K562 (cell line): ENCODE measurements around the gene ATP23. TPM values are rescaled to one million over a fixed set of nuclear protein-coding genes. Genes with fewer than 3 reads are reported as not detected.
A peak's percentile ranks its signal among the peaks of the same experiment; 100 is the strongest.

Experiments
- ARID4B ChIP-seq: sonication (generic); formaldehyde crosslinking; IDR thresholded peaks from 2 replicates; pipeline ENCODE4 v1.8.0; 2022; ENCODE audit warnings: mild to moderate bottlenecking, missing genetic modification reagents
- BRD4 ChIP-seq: fragments of 200-600 bp; sonication (generic); IDR thresholded peaks from 2 replicates; pipeline ENCODE4 v1.6.1; 2017; ENCODE audit warnings: inconsistent platforms
- BRD9 ChIP-seq: fragments of 450-650 bp; IDR thresholded peaks from 2 replicates; pipeline ENCODE4 v1.6.1; 2018; ENCODE audit warnings: low read depth; ENCODE audit not compliant: partially characterized antibody
- CBX3 ChIP-seq, 2 experiments: IDR thresholded peaks; 1 replicate in 1 of 2; 2 replicates in 1 of 2; pipeline ENCODE4 v1.6.1; 2012; ENCODE audit warnings: inconsistent platforms in 2 of 2, low read length in 2 of 2, borderline replicate concordance in 1 of 2, control low read depth in 1 of 2
- CC2D1A ChIP-seq: fragments of 450-650 bp; IDR thresholded peaks from 2 replicates; pipeline ENCODE4 v1.6.1; 2017; ENCODE audit warnings: mild to moderate bottlenecking
- CXXC5 ChIP-seq: fragments of 250-450 bp; sonication (Bioruptor Pico); IDR thresholded peaks from 2 replicates; pipeline ENCODE4 v1.8.0; 2022; ENCODE audit warnings: inconsistent platforms, mild to moderate bottlenecking, moderate library complexity
- E2F8 ChIP-seq: fragments of 450-650 bp; IDR thresholded peaks from 2 replicates; pipeline ENCODE4 v1.7.1; 2018; ENCODE audit warnings: mild to moderate bottlenecking, low read depth; ENCODE audit not compliant: partially characterized antibody
- ELF4 ChIP-seq: fragments of 450-650 bp; formaldehyde crosslinking; IDR thresholded peaks from 2 replicates; pipeline ENCODE4 v1.4.0; 2022; ENCODE audit warnings: missing genetic modification characterization
- ETS1 ChIP-seq: conservative IDR thresholded peaks from 2 replicates; pipeline ENCODE4 v1.6.1; 2011; ENCODE audit warnings: low read depth, mild to moderate bottlenecking, low read length; ENCODE audit not compliant: control insufficient read depth
- FOXJ3 ChIP-seq: sonication (generic); formaldehyde crosslinking; IDR thresholded peaks from 2 replicates; pipeline ENCODE4 v1.4.0; 2020; ENCODE audit warnings: mild to moderate bottlenecking, missing genetic modification reagents
- JUND ChIP-seq, 2 experiments: IDR thresholded peaks; 2 replicates in 1 of 2; 3 replicates in 1 of 2; pipeline ENCODE4 v1.6.1; 2011; ENCODE audit warnings: borderline replicate concordance in 2 of 2, low read depth in 2 of 2, low read length in 2 of 2, improper control_type of control experiment in 1 of 2, missing biosample characterization in 1 of 2, missing genetic modification characterization in 1 of 2, missing genetic modification reagents in 1 of 2
- LEF1 ChIP-seq: fragments of 450-650 bp; IDR thresholded peaks from 2 replicates; pipeline ENCODE4 v1.6.1; 2016; ENCODE audit warnings: mild to moderate bottlenecking
- MTA1 ChIP-seq: fragments of 450-650 bp; IDR thresholded peaks from 2 replicates; pipeline ENCODE4 v1.6.1; 2017; ENCODE audit warnings: borderline replicate concordance
- NR2C1 ChIP-seq, 2 experiments: fragments of 450-650 bp; IDR thresholded peaks; 2 replicates each; pipeline ENCODE4 v1.6.1; 2017; ENCODE audit warnings: mild to moderate bottlenecking in 2 of 2, antibody characterized with exemption in 1 of 2, inconsistent platforms in 1 of 2, missing compliant biosample characterization in 1 of 2, missing genetic modification characterization in 1 of 2
- NRF1 ChIP-seq, 2 experiments: fragments of 450-650 bp; IDR thresholded peaks in 1 of 2; conservative IDR thresholded peaks in 1 of 2; 2 replicates each; pipeline ENCODE4 v1.6.1; 2014; ENCODE audit warnings: mild to moderate bottlenecking in 2 of 2
- PML ChIP-seq: IDR thresholded peaks from 2 replicates; pipeline ENCODE4 v1.6.1; 2012; ENCODE audit warnings: low read length, inconsistent platforms
- SMARCE1 ChIP-seq: fragments of 450-650 bp; IDR thresholded peaks from 2 replicates; pipeline ENCODE4 v1.7.1; 2016; ENCODE audit warnings: mild to moderate bottlenecking
- SOX6 ChIP-seq: fragments of 450-650 bp; IDR thresholded peaks from 2 replicates; pipeline ENCODE4 v1.6.1; 2014; ENCODE audit warnings: mild to moderate bottlenecking
- TAF15 ChIP-seq: fragments of 200-400 bp; formaldehyde crosslinking; IDR thresholded peaks from 2 replicates; pipeline ENCODE4 v1.6.1; 2017; ENCODE audit warnings: mild to moderate bottlenecking, low read depth, low read length, moderate library complexity
- TAF7 ChIP-seq: fragments of 450-650 bp; IDR thresholded peaks from 2 replicates; pipeline ENCODE4 v1.6.1; 2016; ENCODE audit warnings: missing genetic modification characterization, missing compliant biosample characterization
- TEAD4 ChIP-seq, 2 experiments: sonication (generic) in 1 of 2; formaldehyde crosslinking in 1 of 2; IDR thresholded peaks; 2 replicates each; pipeline versions ENCODE4 v1.6.1 to v1.8.0; 2012 to 2022; ENCODE audit warnings: borderline replicate concordance in 1 of 2, inconsistent platforms in 1 of 2, low read length in 1 of 2, mild to moderate bottlenecking in 1 of 2, missing genetic modification reagents in 1 of 2
- polyA plus RNA-seq, 8 experiments: library from polyadenylated mRNA; depleted of rRNA in 4 of 8; stranded (reverse) in 5 of 8; unstranded in 3 of 8; fragments of >200 nt; fragmentation: Nextera tagmentation in 2 of 8; fragmentation: Illumina TruSeq in 1 of 8; extraction: Ambion mirVana in 2 of 8; extraction: Trizol in 1 of 8; gene quantifications; 2 replicates each; pipeline versions ENCODE4 v1.2.1 to v1.2.3, GENCODE V29; 2011 to 2014; ENCODE audit warnings: inconsistent platforms in 1 of 8, missing spikeins in 1 of 8
- total RNA-seq, 7 experiments: library from RNA; depleted of rRNA in 6 of 7; stranded (reverse); fragments of >200 nt in 6 of 7; fragmentation: Illumina TruSeq in 2 of 7; extraction: Trizol in 2 of 7; gene quantifications; 2 replicates each; pipeline versions ENCODE4 v1.2.1 to v1.2.3, GENCODE V29; 2011 to 2021; ENCODE audit warnings: low replicate concordance in 1 of 7

ATP23 gene
- total and polyA plus RNA-seq, 9 of the 15 experiments (the other 6 are each of a cell fraction or from before 2014, with no cell fraction given), result 8.3 to 53.7 (median 28.5) TPM

DNA sequence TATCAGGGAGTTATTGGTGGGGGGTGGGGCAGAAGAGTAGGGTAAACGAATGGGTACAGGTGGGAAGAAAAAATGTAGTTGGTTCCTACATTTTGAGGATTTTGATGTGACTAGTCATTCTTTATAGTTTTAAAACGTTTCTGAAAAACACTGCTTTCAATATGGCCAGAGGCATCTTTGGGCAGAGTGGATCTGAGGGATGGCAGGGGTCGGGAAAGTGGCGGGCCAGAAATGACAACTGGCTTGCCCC is 527 bp upstream of the ATP23 start (continued):
- TF ChIP-seq JUND (IDR thresholded peaks at IDR 0.05; ENCODE audit: borderline replicate concordance, low read depth, low read length) (no peak), JUND (tag; IDR thresholded peaks at IDR 0.05; ENCODE audit: borderline replicate concordance, low read depth, low read length) (no peak), NRF1 (conservative IDR thresholded peaks at IDR 0.05 in 1 of 2, IDR thresholded peaks at IDR 0.05 in 1 of 2) (no peak), TEAD4 (IDR thresholded peaks at IDR 0.05; ENCODE audit: low read length) (no peak; the same call in 1 of the 2 replicates), TEAD4 (CRISPR knock-in tag; IDR thresholded peaks at IDR 0.05; ENCODE audit: borderline replicate concordance) (no peak), CBX3 (IDR thresholded peaks at IDR 0.05; ENCODE audit: borderline replicate concordance in 1 of 2, low read length in 2 of 2) (0 out of 3 replicates have a peak, but pooled peaks of 1 of the 2 experiments have one; percentile 3), PML (peak; percentile 5; the same call in 1 of the 2 replicates), BRD4 (0 out of 2 replicates have a peak, but pooled peaks have one; percentile 42), ETS1 (no peak), SOX6 (no peak; the same call in 1 of the 2 replicates), TAF15 (no peak), ARID4B (CRISPR knock-in tag) (no peak), CC2D1A (peak; percentile 54; the same call in 1 of the 2 replicates), SMARCE1 (peak; percentile 65; the same call in 1 of the 2 replicates), ELF4 (CRISPR knock-in tag) (no peak), MTA1 (peak; percentile 64; the same call in 1 of the 2 replicates), CXXC5 (CRISPR knock-in tag) (peak; percentile 37; the same call in 1 of the 2 replicates), NR2C1 (IDR thresholded peaks at IDR 0.05) (no peak), NR2C1 (tag; IDR thresholded peaks at IDR 0.05) (0 out of 2 replicates have a peak, but pooled peaks have one; percentile 41), LEF1 (peak; percentile 75), FOXJ3 (CRISPR knock-in tag) (no peak), E2F8 (peak; percentile 48), TAF7 (tag) (0 out of 2 replicates have a peak, but pooled peaks have one; percentile 8), BRD9 (peak; percentile 88)
